A673 (cell line): ENCODE results near the gene CYP4F8.

ENCODE experiments used
- CTCF ChIP-seq: fragments of 300-800, 200-600 bp; sonication (generic); conservative IDR thresholded peaks from 2 replicates; pipeline ENCODE4 v1.5.1; 2017; ENCODE audit warnings: low read depth, mild to moderate bottlenecking, antibody characterized with exemption, low read length, moderate library complexity, mixed read lengths
- EZH2 ChIP-seq: fragments of 200-600 bp; sonication (generic); IDR thresholded peaks from 2 replicates; pipeline ENCODE4 v1.6.1; 2017; ENCODE audit warnings: borderline replicate concordance, low read depth, mild to moderate bottlenecking, mixed read lengths, antibody characterized with exemption, low read length; ENCODE audit not compliant: poor library complexity, severe bottlenecking

GRCh38 chr19:15652559-15653278, 37.7 kb downstream of the CYP4F8 start:
- TF ChIP-seq CTCF (no peak), EZH2 (no peak)
